ENCODE results near the gene RASA3. TPM values are rescaled to one million over a fixed set of nuclear protein-coding genes. Genes with fewer than 3 reads are reported as not detected.

The RASA3 gene
- total RNA-seq, 1 experiment from 2014 or later = 22.3 TPM

GRCh38 chr13:113933901-113934300 is 198.5 kb downstream of the RASA3 start (continued):
- TF ChIP-seq, protein P1, sequence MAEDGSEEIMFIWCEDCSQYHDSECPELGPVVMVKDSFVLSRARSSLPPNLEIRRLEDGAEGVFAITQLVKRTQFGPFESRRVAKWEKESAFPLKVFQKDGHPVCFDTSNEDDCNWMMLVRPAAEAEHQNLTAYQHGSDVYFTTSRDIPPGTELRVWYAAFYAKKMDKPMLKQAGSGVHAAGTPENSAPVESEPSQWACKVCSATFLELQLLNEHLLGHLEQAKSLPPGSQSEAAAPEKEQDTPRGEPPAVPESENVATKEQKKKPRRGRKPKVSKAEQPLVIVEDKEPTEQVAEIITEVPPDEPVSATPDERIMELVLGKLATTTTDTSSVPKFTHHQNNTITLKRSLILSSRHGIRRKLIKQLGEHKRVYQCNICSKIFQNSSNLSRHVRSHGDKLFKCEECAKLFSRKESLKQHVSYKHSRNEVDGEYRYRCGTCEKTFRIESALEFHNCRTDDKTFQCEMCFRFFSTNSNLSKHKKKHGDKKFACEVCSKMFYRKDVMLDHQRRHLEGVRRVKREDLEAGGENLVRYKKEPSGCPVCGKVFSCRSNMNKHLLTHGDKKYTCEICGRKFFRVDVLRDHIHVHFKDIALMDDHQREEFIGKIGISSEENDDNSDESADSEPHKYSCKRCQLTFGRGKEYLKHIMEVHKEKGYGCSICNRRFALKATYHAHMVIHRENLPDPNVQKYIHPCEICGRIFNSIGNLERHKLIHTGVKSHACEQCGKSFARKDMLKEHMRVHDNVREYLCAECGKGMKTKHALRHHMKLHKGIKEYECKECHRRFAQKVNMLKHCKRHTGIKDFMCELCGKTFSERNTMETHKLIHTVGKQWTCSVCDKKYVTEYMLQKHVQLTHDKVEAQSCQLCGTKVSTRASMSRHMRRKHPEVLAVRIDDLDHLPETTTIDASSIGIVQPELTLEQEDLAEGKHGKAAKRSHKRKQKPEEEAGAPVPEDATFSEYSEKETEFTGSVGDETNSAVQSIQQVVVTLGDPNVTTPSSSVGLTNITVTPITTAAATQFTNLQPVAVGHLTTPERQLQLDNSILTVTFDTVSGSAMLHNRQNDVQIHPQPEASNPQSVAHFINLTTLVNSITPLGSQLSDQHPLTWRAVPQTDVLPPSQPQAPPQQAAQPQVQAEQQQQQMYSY (CRISPR knock-in tag; IDR thresholded peaks at IDR 0.05) = no peak
- TF ChIP-seq ZNF232 (CRISPR knock-in tag; IDR thresholded peaks at IDR 0.05) = no peak
- TF ChIP-seq, protein P2, sequence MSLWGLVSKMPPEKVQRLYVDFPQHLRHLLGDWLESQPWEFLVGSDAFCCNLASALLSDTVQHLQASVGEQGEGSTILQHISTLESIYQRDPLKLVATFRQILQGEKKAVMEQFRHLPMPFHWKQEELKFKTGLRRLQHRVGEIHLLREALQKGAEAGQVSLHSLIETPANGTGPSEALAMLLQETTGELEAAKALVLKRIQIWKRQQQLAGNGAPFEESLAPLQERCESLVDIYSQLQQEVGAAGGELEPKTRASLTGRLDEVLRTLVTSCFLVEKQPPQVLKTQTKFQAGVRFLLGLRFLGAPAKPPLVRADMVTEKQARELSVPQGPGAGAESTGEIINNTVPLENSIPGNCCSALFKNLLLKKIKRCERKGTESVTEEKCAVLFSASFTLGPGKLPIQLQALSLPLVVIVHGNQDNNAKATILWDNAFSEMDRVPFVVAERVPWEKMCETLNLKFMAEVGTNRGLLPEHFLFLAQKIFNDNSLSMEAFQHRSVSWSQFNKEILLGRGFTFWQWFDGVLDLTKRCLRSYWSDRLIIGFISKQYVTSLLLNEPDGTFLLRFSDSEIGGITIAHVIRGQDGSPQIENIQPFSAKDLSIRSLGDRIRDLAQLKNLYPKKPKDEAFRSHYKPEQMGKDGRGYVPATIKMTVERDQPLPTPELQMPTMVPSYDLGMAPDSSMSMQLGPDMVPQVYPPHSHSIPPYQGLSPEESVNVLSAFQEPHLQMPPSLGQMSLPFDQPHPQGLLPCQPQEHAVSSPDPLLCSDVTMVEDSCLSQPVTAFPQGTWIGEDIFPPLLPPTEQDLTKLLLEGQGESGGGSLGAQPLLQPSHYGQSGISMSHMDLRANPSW (CRISPR knock-in tag; conservative IDR thresholded peaks at IDR 0.05; ENCODE audit: low read depth) = no peak
- no peak for TF ChIP-seq ETV6 (CRISPR knock-in tag; IDR thresholded peaks at IDR 0.05)
- no peak for TF ChIP-seq CREB1 (CRISPR knock-in tag; IDR thresholded peaks at IDR 0.05)

GRCh38 chr13:113931841-113932459 is 200.5 kb downstream of the RASA3 start:
- Mint-ChIP-seq H3K36me3 (no peaks in the 10 kb centered on the region), H3K4me3 (no peak overlapping the region), H3K27ac (no peak overlapping the region), H3K4me1 (0 out of 2 replicates have a peak, but pooled peaks cover 6% of the 10 kb centered on the region), H3K9me3 (no peaks in the 10 kb centered on the region), H3K27me3 (ENCODE audit: low read depth) (no peaks in the 10 kb centered on the region; the same call in 1 of the 2 replicates)
- ChIA-PET CTCF (no interaction called here), POLR2A (no interaction called here)
- DNase-seq (ENCODE audit: low spot score) (no peak), ATAC-seq (no peak)
- TF ChIP-seq, protein P3, sequence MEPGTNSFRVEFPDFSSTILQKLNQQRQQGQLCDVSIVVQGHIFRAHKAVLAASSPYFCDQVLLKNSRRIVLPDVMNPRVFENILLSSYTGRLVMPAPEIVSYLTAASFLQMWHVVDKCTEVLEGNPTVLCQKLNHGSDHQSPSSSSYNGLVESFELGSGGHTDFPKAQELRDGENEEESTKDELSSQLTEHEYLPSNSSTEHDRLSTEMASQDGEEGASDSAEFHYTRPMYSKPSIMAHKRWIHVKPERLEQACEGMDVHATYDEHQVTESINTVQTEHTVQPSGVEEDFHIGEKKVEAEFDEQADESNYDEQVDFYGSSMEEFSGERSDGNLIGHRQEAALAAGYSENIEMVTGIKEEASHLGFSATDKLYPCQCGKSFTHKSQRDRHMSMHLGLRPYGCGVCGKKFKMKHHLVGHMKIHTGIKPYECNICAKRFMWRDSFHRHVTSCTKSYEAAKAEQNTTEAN (CRISPR knock-in tag; IDR thresholded peaks at IDR 0.05) = no peak
- no peak for TF ChIP-seq ESRRA (CRISPR knock-in tag; IDR thresholded peaks at IDR 0.05; ENCODE audit: borderline replicate concordance)
- TF ChIP-seq NR3C1 (CRISPR knock-in tag; conservative IDR thresholded peaks at IDR 0.05; ENCODE audit: low read depth) = no peak
- no peak for TF ChIP-seq USF1 (CRISPR knock-in tag; IDR thresholded peaks at IDR 0.05)
- TF ChIP-seq ZNF263 (CRISPR knock-in tag; IDR thresholded peaks at IDR 0.05; ENCODE audit: low read depth) = no peak
- TF ChIP-seq EMX1 (CRISPR knock-in tag; IDR thresholded peaks at IDR 0.05) = no peak
- TF ChIP-seq, protein P4, sequence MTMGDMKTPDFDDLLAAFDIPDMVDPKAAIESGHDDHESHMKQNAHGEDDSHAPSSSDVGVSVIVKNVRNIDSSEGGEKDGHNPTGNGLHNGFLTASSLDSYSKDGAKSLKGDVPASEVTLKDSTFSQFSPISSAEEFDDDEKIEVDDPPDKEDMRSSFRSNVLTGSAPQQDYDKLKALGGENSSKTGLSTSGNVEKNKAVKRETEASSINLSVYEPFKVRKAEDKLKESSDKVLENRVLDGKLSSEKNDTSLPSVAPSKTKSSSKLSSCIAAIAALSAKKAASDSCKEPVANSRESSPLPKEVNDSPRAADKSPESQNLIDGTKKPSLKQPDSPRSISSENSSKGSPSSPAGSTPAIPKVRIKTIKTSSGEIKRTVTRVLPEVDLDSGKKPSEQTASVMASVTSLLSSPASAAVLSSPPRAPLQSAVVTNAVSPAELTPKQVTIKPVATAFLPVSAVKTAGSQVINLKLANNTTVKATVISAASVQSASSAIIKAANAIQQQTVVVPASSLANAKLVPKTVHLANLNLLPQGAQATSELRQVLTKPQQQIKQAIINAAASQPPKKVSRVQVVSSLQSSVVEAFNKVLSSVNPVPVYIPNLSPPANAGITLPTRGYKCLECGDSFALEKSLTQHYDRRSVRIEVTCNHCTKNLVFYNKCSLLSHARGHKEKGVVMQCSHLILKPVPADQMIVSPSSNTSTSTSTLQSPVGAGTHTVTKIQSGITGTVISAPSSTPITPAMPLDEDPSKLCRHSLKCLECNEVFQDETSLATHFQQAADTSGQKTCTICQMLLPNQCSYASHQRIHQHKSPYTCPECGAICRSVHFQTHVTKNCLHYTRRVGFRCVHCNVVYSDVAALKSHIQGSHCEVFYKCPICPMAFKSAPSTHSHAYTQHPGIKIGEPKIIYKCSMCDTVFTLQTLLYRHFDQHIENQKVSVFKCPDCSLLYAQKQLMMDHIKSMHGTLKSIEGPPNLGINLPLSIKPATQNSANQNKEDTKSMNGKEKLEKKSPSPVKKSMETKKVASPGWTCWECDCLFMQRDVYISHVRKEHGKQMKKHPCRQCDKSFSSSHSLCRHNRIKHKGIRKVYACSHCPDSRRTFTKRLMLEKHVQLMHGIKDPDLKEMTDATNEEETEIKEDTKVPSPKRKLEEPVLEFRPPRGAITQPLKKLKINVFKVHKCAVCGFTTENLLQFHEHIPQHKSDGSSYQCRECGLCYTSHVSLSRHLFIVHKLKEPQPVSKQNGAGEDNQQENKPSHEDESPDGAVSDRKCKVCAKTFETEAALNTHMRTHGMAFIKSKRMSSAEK (CRISPR knock-in tag; IDR thresholded peaks at IDR 0.05; ENCODE audit: borderline replicate concordance) = no peak
- TF ChIP-seq, protein P5, sequence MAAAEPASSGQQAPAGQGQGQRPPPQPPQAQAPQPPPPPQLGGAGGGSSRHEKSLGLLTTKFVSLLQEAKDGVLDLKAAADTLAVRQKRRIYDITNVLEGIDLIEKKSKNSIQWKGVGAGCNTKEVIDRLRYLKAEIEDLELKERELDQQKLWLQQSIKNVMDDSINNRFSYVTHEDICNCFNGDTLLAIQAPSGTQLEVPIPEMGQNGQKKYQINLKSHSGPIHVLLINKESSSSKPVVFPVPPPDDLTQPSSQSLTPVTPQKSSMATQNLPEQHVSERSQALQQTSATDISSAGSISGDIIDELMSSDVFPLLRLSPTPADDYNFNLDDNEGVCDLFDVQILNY (CRISPR knock-in tag; IDR thresholded peaks at IDR 0.05) = no peak
- no peak for TF ChIP-seq ZNF396 (CRISPR knock-in tag; IDR thresholded peaks at IDR 0.05; ENCODE audit: borderline replicate concordance)
- TF ChIP-seq ATF2 (CRISPR knock-in tag; IDR thresholded peaks at IDR 0.05; ENCODE audit: borderline replicate concordance, low read depth) = no peak
- TF ChIP-seq FOXK1 (CRISPR knock-in tag; IDR thresholded peaks at IDR 0.05) = no peak
- no peak for TF ChIP-seq RELA (CRISPR knock-in tag; IDR thresholded peaks at IDR 0.05; ENCODE audit: borderline replicate concordance)
- no peak for TF ChIP-seq CREB1 (CRISPR knock-in tag; IDR thresholded peaks at IDR 0.05)
